WTC11 (cell line): ENCODE results near the gene METTL24.

Source experiments
- AR ChIP-seq: fragments of 250-450 bp; sonication (Bioruptor Pico); IDR thresholded peaks from 2 replicates; pipeline ENCODE4 v1.9.0; 2021; ENCODE audit warnings: mild to moderate bottlenecking
- ELF4 ChIP-seq: sonication (generic); formaldehyde crosslinking; IDR thresholded peaks from 2 replicates; pipeline ENCODE4 v1.8.1; 2022; ENCODE audit warnings: low read depth, mild to moderate bottlenecking, moderate library complexity, missing genetic modification reagents
- FOXJ3 ChIP-seq: sonication (generic); formaldehyde crosslinking; IDR thresholded peaks from 2 replicates; pipeline ENCODE4 v1.9.0; 2021; ENCODE audit warnings: missing genetic modification reagents, mild to moderate bottlenecking, borderline replicate concordance
- MXD4 ChIP-seq: fragments of 250-450 bp; sonication (Bioruptor Pico); IDR thresholded peaks from 2 replicates; pipeline ENCODE4 v1.8.0; 2021; ENCODE audit warnings: mild to moderate bottlenecking, moderate library complexity, borderline replicate concordance
- PREB ChIP-seq: sonication (generic); formaldehyde crosslinking; IDR thresholded peaks from 2 replicates; pipeline ENCODE4 v1.8.1; 2022; ENCODE audit warnings: mild to moderate bottlenecking, missing genetic modification reagents, moderate library complexity, borderline replicate concordance
- ZNF263 ChIP-seq: sonication (generic); formaldehyde crosslinking; IDR thresholded peaks from 2 replicates; pipeline ENCODE4 v1.8.1; 2022; ENCODE audit warnings: low read depth, mild to moderate bottlenecking, moderate library complexity, missing genetic modification reagents
- TF ChIP-seq, protein P1 (sequence below): fragments of 200-600 bp; IDR thresholded peaks from 2 replicates; pipeline ENCODE4 v1.8.0; 2022; ENCODE audit warnings: antibody characterized with exemption
- TF ChIP-seq, protein P2 (sequence below): sonication (generic); formaldehyde crosslinking; IDR thresholded peaks from 2 replicates; pipeline ENCODE4 v1.8.0; 2022; ENCODE audit warnings: mild to moderate bottlenecking, missing genetic modification reagents
- TF ChIP-seq, protein P3 (sequence below): fragments of 250-450 bp; sonication (Bioruptor Pico); IDR thresholded peaks from 2 replicates; pipeline ENCODE4 v1.9.0; 2021; ENCODE audit warnings: mild to moderate bottlenecking, borderline replicate concordance

DNA sequence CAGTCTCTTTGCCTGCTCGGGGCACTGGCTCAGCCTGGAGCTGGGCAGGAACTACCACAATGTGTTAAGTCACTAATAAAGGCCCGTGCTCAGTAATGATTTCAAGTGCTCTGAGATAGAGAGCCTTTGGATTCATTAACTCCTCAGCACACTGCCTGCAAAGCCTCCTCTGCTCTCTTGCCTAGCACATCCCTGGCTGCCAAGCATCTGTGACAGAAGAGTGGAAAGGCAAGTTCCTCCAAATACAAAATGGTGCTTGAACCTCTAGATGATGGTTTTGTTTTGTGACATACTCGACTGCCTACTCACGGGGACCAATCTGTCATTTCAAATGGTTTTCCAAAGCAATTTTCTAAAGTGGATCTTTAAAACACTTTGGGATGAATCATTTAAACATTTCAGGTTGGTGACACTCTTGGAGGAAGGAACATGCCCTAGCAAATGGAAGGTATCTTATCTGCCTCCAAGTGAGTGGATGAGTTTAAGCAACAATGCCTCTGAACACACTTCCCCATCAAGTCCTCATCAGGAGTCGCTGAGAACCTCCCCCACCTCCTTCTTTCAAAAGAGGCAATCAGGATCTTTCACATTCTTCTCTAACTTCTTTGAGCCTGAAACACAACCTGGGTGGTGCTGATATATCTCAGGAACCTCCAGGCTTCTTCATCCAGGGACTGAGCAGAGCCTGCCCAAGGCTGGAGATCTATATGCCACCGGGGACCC lies 35.8 kb downstream of the METTL24 start:
- TF ChIP-seq, protein P1, sequence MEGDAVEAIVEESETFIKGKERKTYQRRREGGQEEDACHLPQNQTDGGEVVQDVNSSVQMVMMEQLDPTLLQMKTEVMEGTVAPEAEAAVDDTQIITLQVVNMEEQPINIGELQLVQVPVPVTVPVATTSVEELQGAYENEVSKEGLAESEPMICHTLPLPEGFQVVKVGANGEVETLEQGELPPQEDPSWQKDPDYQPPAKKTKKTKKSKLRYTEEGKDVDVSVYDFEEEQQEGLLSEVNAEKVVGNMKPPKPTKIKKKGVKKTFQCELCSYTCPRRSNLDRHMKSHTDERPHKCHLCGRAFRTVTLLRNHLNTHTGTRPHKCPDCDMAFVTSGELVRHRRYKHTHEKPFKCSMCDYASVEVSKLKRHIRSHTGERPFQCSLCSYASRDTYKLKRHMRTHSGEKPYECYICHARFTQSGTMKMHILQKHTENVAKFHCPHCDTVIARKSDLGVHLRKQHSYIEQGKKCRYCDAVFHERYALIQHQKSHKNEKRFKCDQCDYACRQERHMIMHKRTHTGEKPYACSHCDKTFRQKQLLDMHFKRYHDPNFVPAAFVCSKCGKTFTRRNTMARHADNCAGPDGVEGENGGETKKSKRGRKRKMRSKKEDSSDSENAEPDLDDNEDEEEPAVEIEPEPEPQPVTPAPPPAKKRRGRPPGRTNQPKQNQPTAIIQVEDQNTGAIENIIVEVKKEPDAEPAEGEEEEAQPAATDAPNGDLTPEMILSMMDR: no peak
- TF ChIP-seq PREB (CRISPR knock-in tag) (no peak), AR (CRISPR knock-in tag) (no peak), ZNF263 (no peak), ELF4 (CRISPR knock-in tag) (no peak), FOXJ3 (CRISPR knock-in tag) (no peak), MXD4 (no peak)
- TF ChIP-seq, protein P2, sequence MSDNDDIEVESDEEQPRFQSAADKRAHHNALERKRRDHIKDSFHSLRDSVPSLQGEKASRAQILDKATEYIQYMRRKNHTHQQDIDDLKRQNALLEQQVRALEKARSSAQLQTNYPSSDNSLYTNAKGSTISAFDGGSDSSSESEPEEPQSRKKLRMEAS (CRISPR knock-in tag): no peak
- TF ChIP-seq, protein P3, sequence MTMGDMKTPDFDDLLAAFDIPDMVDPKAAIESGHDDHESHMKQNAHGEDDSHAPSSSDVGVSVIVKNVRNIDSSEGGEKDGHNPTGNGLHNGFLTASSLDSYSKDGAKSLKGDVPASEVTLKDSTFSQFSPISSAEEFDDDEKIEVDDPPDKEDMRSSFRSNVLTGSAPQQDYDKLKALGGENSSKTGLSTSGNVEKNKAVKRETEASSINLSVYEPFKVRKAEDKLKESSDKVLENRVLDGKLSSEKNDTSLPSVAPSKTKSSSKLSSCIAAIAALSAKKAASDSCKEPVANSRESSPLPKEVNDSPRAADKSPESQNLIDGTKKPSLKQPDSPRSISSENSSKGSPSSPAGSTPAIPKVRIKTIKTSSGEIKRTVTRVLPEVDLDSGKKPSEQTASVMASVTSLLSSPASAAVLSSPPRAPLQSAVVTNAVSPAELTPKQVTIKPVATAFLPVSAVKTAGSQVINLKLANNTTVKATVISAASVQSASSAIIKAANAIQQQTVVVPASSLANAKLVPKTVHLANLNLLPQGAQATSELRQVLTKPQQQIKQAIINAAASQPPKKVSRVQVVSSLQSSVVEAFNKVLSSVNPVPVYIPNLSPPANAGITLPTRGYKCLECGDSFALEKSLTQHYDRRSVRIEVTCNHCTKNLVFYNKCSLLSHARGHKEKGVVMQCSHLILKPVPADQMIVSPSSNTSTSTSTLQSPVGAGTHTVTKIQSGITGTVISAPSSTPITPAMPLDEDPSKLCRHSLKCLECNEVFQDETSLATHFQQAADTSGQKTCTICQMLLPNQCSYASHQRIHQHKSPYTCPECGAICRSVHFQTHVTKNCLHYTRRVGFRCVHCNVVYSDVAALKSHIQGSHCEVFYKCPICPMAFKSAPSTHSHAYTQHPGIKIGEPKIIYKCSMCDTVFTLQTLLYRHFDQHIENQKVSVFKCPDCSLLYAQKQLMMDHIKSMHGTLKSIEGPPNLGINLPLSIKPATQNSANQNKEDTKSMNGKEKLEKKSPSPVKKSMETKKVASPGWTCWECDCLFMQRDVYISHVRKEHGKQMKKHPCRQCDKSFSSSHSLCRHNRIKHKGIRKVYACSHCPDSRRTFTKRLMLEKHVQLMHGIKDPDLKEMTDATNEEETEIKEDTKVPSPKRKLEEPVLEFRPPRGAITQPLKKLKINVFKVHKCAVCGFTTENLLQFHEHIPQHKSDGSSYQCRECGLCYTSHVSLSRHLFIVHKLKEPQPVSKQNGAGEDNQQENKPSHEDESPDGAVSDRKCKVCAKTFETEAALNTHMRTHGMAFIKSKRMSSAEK (CRISPR knock-in tag): no peak
